Measurements from ENCODE around the gene TOPAZ1. TPM values are rescaled to one million over a fixed set of nuclear protein-coding genes. Genes with fewer than 3 reads are reported as not detected.
A peak's percentile ranks its signal among the peaks of the same experiment; 100 is the strongest.

Gene TOPAZ1
- total and polyA plus RNA-seq, 9 of the 15 experiments (the other 6 are each of a cell fraction or from before 2014, with no cell fraction given) = 0.01 TPM; not detected in 8

- TF ChIP-seq DEAF1 (CRISPR knock-in tag; IDR thresholded peaks at IDR 0.05) = no peak
- TF ChIP-seq TRIM28 (IDR thresholded peaks at IDR 0.05) = no peak
- TF ChIP-seq ZNF124 (CRISPR knock-in tag; IDR thresholded peaks at IDR 0.05) = no peak
These were observed 60.1 kb downstream of the TOPAZ1 start (continued) for GRCh38 chr3:44301746-44302145.

- H3K4me1 ChIP-seq (replicated peaks in 1 of 2; ENCODE audit: control insufficient read depth in 2 of 2, insufficient read depth in 2 of 2, low read length in 2 of 2) = no peaks in the 10 kb centered on the region
- in situ Hi-C loops (cut with MboI) (no loop called here), intact Hi-C loops (cut with micrococcal nuclease) (no loop called here)
- no peaks in the 10 kb centered on the region for H3K9me1 ChIP-seq (ENCODE audit: control insufficient read depth, insufficient read depth, low read length)
- H3K36me3 ChIP-seq (ENCODE audit: control insufficient read depth, insufficient read depth, low read length) = no peaks in the 10 kb centered on the region
- no TSS peak for BruUV-seq (replicated peaks)
- H3K4me2 ChIP-seq (ENCODE audit: insufficient read depth, low read length) = no peak overlapping the region
- no peaks in the 10 kb centered on the region for H3K9me3 ChIP-seq (replicated peaks; ENCODE audit: control insufficient read depth, insufficient read depth, low read depth, low read length)
- no peaks in the 10 kb centered on the region for H4K20me1 ChIP-seq (replicated peaks; ENCODE audit: control insufficient read depth, insufficient read depth, low read length)
- FAIRE-seq (no peak), DNase-seq (ENCODE audit: extremely low read depth in 1 of 4, low spot score in 3 of 4) (no peak), ATAC-seq (peak; percentile 54; the same call in 2 of the 3 replicates)
- no peak overlapping the region for H3K27ac ChIP-seq (ENCODE audit: extremely low read depth, low read depth, low read length)
- ChIA-PET CTCF (ENCODE audit: low intra/inter-chr PET ratio) (no interaction called here), POLR2A (interaction anchor here (1.1 kb wide), 1 partner anchor 130 kb away, joined by 3 read pairs; no protein-coding TSS in a partner anchor)
- TF ChIP-seq ZNF23 (CRISPR knock-in tag; IDR thresholded peaks at IDR 0.05) = no peak
- no peak for TF ChIP-seq MTA3 (IDR thresholded peaks at IDR 0.05; ENCODE audit: borderline replicate concordance)
- TF ChIP-seq TCF7L2 (IDR thresholded peaks at IDR 0.05; ENCODE audit: low read depth, low read length) = no peak
- TF ChIP-seq CSDE1 (IDR thresholded peaks at IDR 0.05) = no peak
- TF ChIP-seq, protein P1, sequence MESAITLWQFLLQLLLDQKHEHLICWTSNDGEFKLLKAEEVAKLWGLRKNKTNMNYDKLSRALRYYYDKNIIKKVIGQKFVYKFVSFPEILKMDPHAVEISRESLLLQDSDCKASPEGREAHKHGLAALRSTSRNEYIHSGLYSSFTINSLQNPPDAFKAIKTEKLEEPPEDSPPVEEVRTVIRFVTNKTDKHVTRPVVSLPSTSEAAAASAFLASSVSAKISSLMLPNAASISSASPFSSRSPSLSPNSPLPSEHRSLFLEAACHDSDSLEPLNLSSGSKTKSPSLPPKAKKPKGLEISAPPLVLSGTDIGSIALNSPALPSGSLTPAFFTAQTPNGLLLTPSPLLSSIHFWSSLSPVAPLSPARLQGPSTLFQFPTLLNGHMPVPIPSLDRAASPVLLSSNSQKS (CRISPR knock-in tag; IDR thresholded peaks at IDR 0.05) = no peak
- no peak for TF ChIP-seq RBBP5 (IDR thresholded peaks at IDR 0.05; ENCODE audit: borderline replicate concordance, insufficient read depth, low read length, poor library complexity, severe bottlenecking)
- no peak for TF ChIP-seq FOXA1 (IDR thresholded peaks at IDR 0.05; ENCODE audit: borderline replicate concordance)
- no peak for TF ChIP-seq RBFOX2 (IDR thresholded peaks at IDR 0.05; ENCODE audit: low read depth, low read length)
- TF ChIP-seq, protein P2, sequence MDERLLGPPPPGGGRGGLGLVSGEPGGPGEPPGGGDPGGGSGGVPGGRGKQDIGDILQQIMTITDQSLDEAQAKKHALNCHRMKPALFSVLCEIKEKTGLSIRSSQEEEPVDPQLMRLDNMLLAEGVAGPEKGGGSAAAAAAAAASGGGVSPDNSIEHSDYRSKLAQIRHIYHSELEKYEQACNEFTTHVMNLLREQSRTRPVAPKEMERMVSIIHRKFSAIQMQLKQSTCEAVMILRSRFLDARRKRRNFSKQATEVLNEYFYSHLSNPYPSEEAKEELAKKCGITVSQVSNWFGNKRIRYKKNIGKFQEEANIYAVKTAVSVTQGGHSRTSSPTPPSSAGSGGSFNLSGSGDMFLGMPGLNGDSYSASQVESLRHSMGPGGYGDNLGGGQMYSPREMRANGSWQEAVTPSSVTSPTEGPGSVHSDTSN (CRISPR knock-in tag; IDR thresholded peaks at IDR 0.05; ENCODE audit: low read depth) = no peak
- TF ChIP-seq, protein P2 (tag; conservative IDR thresholded peaks at IDR 0.05; ENCODE audit: low read depth) = no peak
- TF ChIP-seq CREB3 (tag; conservative IDR thresholded peaks at IDR 0.05; ENCODE audit: low read depth) = no peak
- TF ChIP-seq IRF2 (CRISPR knock-in tag; IDR thresholded peaks at IDR 0.05) = no peak
- no peaks in the 10 kb centered on the region for H3K79me2 ChIP-seq (ENCODE audit: control insufficient read depth, insufficient read depth, low read length)
- no peaks in the 10 kb centered on the region for H3K27me3 ChIP-seq (ENCODE audit: control insufficient read depth in 2 of 2, insufficient read depth in 2 of 2, low read length in 2 of 2)
- H3K9ac ChIP-seq (ENCODE audit: insufficient read depth in 1 of 2, low read depth in 2 of 2, low read length in 2 of 2) = no peak overlapping the region
- peak overlapping the region; percentile 15; the same call in 1 of the 2 replicates for H2AFZ ChIP-seq (ENCODE audit: low read depth, low read length)
- H3K4me3 ChIP-seq = no peak overlapping the region
These were observed 67.8 kb downstream of the TOPAZ1 start for GRCh38 chr3:44309500-44309899.

Data from K562 (cell line).